ENCODE results near the gene TNFRSF19.

TNFRSF19 gene

DNA sequence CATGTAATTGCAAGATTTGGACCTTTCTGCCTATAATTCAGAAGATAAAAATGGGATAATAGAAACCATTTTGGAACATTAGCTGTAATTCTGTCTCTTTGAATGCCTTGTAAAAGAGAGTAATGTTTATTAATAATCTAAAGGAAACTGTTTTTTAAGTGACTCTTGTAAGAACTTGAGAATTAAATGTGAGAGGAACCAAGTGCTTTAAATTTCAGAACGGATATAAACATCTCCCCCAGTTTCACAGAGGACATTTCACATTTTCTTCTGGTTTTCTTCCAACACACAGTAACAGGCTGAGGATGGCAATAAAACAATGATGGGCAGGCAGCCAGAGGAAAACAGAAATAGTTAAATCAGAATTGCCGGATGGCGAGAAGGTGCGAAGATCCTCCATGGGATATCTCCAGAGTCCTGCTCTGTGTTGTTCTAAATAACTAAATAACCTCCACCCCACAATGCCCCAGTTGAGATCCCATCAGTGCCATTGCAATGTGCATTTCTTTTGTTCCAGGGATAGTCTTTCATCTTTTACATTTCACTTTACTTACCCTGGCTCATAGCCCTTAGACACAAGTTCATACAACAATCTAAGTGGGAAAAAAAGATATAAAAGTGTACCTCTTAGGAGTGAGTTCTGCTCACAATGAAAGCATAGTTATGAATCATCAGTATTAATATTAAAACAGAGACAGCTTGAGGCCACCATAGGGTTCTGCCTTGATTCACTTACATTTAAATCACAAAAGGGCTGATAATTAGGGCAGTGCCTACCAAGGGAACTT, 73.3 kb downstream of the TNFRSF19 start:
- DNase-seq (ENCODE audit: low read depth): no peak
- TF ChIP-seq, protein P1, sequence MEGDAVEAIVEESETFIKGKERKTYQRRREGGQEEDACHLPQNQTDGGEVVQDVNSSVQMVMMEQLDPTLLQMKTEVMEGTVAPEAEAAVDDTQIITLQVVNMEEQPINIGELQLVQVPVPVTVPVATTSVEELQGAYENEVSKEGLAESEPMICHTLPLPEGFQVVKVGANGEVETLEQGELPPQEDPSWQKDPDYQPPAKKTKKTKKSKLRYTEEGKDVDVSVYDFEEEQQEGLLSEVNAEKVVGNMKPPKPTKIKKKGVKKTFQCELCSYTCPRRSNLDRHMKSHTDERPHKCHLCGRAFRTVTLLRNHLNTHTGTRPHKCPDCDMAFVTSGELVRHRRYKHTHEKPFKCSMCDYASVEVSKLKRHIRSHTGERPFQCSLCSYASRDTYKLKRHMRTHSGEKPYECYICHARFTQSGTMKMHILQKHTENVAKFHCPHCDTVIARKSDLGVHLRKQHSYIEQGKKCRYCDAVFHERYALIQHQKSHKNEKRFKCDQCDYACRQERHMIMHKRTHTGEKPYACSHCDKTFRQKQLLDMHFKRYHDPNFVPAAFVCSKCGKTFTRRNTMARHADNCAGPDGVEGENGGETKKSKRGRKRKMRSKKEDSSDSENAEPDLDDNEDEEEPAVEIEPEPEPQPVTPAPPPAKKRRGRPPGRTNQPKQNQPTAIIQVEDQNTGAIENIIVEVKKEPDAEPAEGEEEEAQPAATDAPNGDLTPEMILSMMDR (conservative IDR thresholded peaks at IDR 0.05; ENCODE audit: control insufficient read depth, insufficient read depth, low read depth, low read length): no peak
- no peak overlapping the region for H3K4me3 ChIP-seq (ENCODE audit: control insufficient read depth, low read depth, low read length)

DNA sequence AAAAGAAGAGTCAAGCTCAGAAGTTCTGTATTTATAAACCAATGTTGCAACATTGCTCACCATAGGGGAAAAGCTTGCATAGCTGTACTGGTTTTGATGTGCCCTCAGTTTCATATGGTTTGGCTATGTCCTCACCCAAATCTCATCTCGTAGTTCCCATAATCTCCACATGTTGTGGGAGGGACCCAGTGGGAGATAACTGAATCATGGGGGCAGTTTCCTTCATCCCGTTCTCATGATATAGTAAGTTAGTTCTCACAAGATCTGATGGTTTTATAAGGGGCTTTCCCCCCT, 73.9 kb downstream of the TNFRSF19 start:
- H3K4me3 ChIP-seq (ENCODE audit: control insufficient read depth, low read depth, low read length): no peak overlapping the region
- TF ChIP-seq, protein P1 (conservative IDR thresholded peaks at IDR 0.05; ENCODE audit: control insufficient read depth, insufficient read depth, low read depth, low read length): no peak
- no peak for DNase-seq (ENCODE audit: low read depth)

DNA sequence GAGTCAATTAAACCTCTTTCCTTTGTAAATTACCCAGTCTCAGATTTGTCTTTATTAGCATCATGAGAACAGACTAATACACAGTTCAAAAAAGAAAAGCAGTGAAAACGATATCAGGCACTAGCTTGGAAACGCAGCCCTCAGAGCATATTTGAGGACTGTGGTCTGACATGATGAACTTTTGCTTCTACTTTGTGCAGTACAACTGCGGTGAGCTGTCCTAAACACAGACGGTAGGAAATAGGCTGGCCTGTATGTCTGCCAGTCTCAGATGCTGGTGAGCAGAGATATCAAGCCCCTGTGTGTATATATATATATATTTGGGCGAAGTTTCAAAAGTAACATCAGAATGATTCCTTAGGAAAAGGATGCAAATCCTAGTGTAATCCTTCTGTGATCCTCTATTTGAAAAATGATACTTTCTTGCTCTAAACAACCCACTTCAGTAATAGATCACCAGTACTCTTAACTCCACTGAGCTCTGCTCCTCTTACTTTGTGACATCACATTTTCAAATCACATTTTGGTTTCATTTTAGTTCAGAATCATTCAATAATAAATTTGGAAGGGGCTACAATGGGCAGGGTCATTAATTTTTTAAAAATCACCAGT, 74.4 kb downstream of the TNFRSF19 start:
- no peak for DNase-seq (ENCODE audit: low read depth)
- H3K4me3 ChIP-seq (ENCODE audit: control insufficient read depth, low read depth, low read length): no peak overlapping the region
- TF ChIP-seq, protein P1 (conservative IDR thresholded peaks at IDR 0.05; ENCODE audit: control insufficient read depth, insufficient read depth, low read depth, low read length): no peak

DNA sequence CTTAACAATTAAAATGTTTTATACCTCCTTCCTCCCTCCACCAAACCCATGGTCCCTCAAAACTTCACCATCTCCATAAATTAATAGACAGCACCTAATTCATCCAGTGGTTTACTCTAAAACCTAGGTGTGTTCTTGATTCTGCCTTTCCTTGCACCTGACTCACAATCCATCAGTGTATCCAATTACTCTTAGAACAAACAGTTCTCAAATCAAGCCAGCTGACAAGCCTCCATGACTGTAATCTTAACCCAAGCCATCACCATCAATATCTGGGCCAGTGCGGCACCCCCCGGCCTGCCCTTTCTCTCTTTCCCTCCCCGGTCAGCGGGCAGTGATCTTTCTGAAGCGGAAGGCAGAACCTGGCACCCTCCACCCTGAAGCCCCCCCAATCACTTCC, 75.6 kb downstream of the TNFRSF19 start:
- no peak overlapping the region for H3K4me3 ChIP-seq (ENCODE audit: control insufficient read depth, low read depth, low read length)
- DNase-seq (ENCODE audit: low read depth): no peak
- TF ChIP-seq, protein P1 (conservative IDR thresholded peaks at IDR 0.05; ENCODE audit: control insufficient read depth, insufficient read depth, low read depth, low read length): no peak

DNA sequence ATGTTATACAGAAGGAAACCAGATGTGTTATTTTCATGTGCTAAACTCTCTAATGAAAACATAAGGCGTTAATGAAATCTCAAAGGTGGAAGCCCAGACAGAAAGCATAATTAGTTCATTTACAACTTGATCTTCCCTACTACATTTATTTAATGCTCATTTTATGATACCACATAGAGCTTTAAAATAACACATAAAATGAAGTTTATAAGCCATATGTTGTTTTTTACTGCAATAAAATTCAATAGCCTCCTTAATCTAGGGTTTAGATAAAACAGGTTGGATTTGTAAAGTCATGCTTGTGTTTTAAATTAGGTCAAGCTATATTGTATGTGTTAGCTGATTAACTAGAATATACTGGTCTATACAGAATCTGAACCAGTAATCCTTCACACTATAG, 81.2 kb downstream of the TNFRSF19 start:
- TF ChIP-seq, protein P1 (conservative IDR thresholded peaks at IDR 0.05; ENCODE audit: control insufficient read depth, insufficient read depth, low read depth, low read length): no peak
- H3K4me3 ChIP-seq (ENCODE audit: control insufficient read depth, low read depth, low read length): no peak overlapping the region
- no peak for DNase-seq (ENCODE audit: low read depth)

DNA sequence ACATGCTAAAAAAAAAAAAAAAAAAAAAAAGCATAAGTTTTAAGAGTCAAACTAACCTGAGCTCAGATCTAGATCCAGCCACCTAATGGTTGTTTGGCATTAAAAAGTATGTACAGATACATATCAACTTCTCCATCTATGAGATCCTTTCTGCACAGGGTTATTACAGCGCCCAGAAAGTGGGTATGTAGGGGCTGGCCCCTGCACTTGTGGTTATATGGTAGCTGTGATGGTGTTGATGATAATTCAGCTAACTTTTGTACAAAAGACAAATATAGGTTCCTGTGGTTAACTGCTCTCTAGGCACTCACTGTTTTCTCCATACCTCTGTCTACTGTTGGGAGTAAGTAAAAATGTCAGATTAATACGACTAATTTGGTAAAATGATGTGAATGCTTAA, 81.7 kb downstream of the TNFRSF19 start:
- no peak overlapping the region for H3K4me3 ChIP-seq (ENCODE audit: control insufficient read depth, low read depth, low read length)

More for the DNA sequence above, 81.7 kb downstream of the TNFRSF19 start:
- TF ChIP-seq, protein P1 (conservative IDR thresholded peaks at IDR 0.05; ENCODE audit: control insufficient read depth, insufficient read depth, low read depth, low read length): no peak
- no peak for DNase-seq (ENCODE audit: low read depth)
